ENCODE data around the gene ARV1. TPM values are rescaled to one million over a fixed set of nuclear protein-coding genes. Genes with fewer than 3 reads are reported as not detected.

The ARV1 gene
- total and polyA plus RNA-seq, 2 of the 13 experiments (the other 11 are each of a cell fraction or from before 2014, with no cell fraction given): 13.0 to 15.2 TPM

GRCh38 chr1:231036416-231036815, 57.5 kb downstream of the ARV1 start (continued):
- TF ChIP-seq, protein P1, sequence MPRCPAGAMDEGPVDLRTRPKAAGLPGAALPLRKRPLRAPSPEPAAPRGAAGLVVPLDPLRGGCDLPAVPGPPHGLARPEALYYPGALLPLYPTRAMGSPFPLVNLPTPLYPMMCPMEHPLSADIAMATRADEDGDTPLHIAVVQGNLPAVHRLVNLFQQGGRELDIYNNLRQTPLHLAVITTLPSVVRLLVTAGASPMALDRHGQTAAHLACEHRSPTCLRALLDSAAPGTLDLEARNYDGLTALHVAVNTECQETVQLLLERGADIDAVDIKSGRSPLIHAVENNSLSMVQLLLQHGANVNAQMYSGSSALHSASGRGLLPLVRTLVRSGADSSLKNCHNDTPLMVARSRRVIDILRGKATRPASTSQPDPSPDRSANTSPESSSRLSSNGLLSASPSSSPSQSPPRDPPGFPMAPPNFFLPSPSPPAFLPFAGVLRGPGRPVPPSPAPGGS (CRISPR knock-in tag; IDR thresholded peaks at IDR 0.05): no peak
- no peak for TF ChIP-seq SSRP1 (CRISPR knock-in tag; IDR thresholded peaks at IDR 0.05)
- TF ChIP-seq ZNF564 (CRISPR knock-in tag; IDR thresholded peaks at IDR 0.05): no peak
- TF ChIP-seq RAD21 (CRISPR knock-in tag; IDR thresholded peaks at IDR 0.05): no peak
- no peak for TF ChIP-seq IKZF4 (CRISPR knock-in tag; IDR thresholded peaks at IDR 0.05; ENCODE audit: borderline replicate concordance, low read depth, not compliant biosample characterization)
- TF ChIP-seq ZNF713 (CRISPR knock-in tag; IDR thresholded peaks at IDR 0.05): no peak

GRCh38 chr1:231037585-231038517, 59.0 kb downstream of the ARV1 start:
- in situ Hi-C loops (cut with HindIII; ENCODE audit: extremely low pct_ligation_motif_present, low pct_unique_long_range_greater_than_20kb) (no loop called here), intact Hi-C loops (cut with micrococcal nuclease; ENCODE audit: unreplicated experiment) (no loop called here)
- Histone ChIP-seq H3K9ac (ENCODE audit: insufficient read depth, low read depth, low read length) (no peak overlapping the region), H3K4me3 (replicated peaks in 1 of 3; ENCODE audit: insufficient read depth in 1 of 3, low read depth in 2 of 3, low read length in 3 of 3) (no peak overlapping the region), H3K4me1 (ENCODE audit: insufficient read depth, low read length) (peaks cover 18% of the 10 kb centered on the region), H3K4me2 (ENCODE audit: low read depth, low read length) (no peak overlapping the region), H3K27ac (ENCODE audit: extremely low read length, insufficient read depth, low read length) (no peak overlapping the region), H3K27me3 (ENCODE audit: control insufficient read depth in 1 of 2, insufficient read depth in 2 of 2, low read length in 2 of 2) (peaks cover 7 to 43% of the 10 kb centered on the region in 2 experiments), H3K79me2 (ENCODE audit: insufficient read depth, low read length) (no peaks in the 10 kb centered on the region), H2AFZ (ENCODE audit: low read length) (no peak overlapping the region), H4K20me1 (ENCODE audit: insufficient read depth, low read length) (no peaks in the 10 kb centered on the region), H3K36me3 (replicated peaks in 1 of 2; ENCODE audit: control insufficient read depth in 1 of 2, insufficient read depth in 2 of 2, low read length in 2 of 2) (no peaks in the 10 kb centered on the region), H3K9me3 (ENCODE audit: low read length) (no peaks in the 10 kb centered on the region)
- WGBS (ENCODE audit: low lambda C conversion rate): 68% methylated on average over 13 of the region's 13 CpGs
- ATAC-seq (no peak), FAIRE-seq (no peak), DNase-seq (ENCODE audit: low spot score) (no peak)
- ChIA-PET POLR2A (no interaction called here), CTCF (ENCODE audit: low intra/inter-chr PET ratio, low total read pairs) (no interaction called here)
- no TSS peak for BruUV-seq (replicated peaks)
- TF ChIP-seq SRSF1 (optimal IDR thresholded peaks at IDR 0.05; ENCODE audit: low read depth, low read length) (no peak), ZNF337 (CRISPR knock-in tag; IDR thresholded peaks at IDR 0.05; ENCODE audit: borderline replicate concordance, low read depth) (no peak)

Data from HepG2 (cell line).